Stimulated activated CD4-positive, alpha-beta T cell treated with anti-CD3 and anti-CD28 coated beads, TNF-alpha, amount 100 ng/mL, for 48 hours (primary cell): Measurements from ENCODE around the gene MXRA7.
"Not testable (repeated sequence)": the region's sequence is repeated elsewhere in the genome, so short reads cannot be mapped to it uniquely, and the experiment has no call there.

Source experiments
- DNase-seq, 3 donors: peaks; one replicate each; pipeline ENCODE4 v3.0.0-alpha.2; 2020; ENCODE audit warnings: low read depth in 3 of 3

Gene MXRA7

GRCh38 chr17:76735586-76736348 is 25.0 kb upstream of the MXRA7 start:
- no peak for DNase-seq

DNA sequence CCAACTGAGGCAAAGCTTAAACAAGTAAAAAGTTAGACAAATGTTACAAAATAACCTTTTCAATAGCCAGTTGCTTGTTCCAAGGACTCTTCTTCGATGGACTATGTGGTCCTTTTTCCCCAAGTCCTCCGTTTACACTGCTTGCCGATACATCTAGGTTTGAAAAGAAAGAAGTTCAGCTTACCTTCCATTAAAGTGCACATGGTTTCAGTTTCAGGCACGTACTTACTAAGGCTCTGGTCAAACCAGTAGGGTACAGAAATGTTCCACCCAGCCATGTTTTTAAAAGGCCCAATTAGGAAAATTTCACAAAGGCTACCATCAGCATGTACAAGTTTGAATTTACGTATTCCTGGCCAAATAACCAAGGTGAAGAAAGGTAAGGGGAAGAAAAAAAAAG is 24.2 kb upstream of the MXRA7 start:
- no peak for DNase-seq

- DNase-seq, result no peak
Measured at GRCh38 chr17:76734080-76734840, 23.5 kb upstream of the MXRA7 start.

GRCh38 chr17:76733618-76733957 is 22.8 kb upstream of the MXRA7 start:
- no peak for DNase-seq

GRCh38 chr17:76732734-76733617 is 22.2 kb upstream of the MXRA7 start:
- DNase-seq, result no peak

GRCh38 chr17:76731800-76732733 is 21.3 kb upstream of the MXRA7 start:
- not testable (repeated sequence) for DNase-seq

DNA sequence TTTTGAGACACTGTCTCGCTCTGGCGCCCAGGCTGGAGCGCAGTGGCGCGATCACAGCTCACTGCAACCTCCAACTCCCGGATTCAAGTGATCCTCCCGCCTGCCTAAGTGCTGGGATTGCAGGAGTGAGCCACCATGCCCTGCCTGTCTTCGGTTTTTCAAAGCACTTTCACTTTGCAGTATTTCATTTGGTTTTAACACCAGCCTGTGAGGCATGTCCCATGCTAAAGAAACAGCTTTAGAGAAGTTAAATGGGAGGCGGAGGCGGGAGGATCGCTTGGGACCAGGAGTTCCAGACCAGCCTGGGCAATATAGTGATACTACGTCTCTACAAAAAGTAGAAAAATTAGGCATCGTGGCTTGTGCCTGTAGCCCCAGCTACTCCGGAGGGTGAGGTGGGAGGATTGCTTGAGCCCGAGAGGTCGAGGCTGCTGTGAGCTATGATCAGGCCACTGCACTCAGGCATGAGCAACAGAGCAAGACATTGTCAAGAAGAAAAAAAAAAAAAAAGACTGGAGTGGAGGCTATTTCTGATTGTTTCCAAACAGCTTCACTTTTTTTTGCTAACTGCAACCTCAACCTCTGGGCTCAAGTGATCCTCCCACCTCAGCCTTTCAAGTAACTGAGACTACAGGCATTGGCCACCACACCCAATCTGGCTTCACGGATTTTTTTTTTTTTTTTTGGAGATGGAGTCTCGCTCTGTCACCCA is 17.1 kb upstream of the MXRA7 start:
- DNase-seq, result no peak

DNA sequence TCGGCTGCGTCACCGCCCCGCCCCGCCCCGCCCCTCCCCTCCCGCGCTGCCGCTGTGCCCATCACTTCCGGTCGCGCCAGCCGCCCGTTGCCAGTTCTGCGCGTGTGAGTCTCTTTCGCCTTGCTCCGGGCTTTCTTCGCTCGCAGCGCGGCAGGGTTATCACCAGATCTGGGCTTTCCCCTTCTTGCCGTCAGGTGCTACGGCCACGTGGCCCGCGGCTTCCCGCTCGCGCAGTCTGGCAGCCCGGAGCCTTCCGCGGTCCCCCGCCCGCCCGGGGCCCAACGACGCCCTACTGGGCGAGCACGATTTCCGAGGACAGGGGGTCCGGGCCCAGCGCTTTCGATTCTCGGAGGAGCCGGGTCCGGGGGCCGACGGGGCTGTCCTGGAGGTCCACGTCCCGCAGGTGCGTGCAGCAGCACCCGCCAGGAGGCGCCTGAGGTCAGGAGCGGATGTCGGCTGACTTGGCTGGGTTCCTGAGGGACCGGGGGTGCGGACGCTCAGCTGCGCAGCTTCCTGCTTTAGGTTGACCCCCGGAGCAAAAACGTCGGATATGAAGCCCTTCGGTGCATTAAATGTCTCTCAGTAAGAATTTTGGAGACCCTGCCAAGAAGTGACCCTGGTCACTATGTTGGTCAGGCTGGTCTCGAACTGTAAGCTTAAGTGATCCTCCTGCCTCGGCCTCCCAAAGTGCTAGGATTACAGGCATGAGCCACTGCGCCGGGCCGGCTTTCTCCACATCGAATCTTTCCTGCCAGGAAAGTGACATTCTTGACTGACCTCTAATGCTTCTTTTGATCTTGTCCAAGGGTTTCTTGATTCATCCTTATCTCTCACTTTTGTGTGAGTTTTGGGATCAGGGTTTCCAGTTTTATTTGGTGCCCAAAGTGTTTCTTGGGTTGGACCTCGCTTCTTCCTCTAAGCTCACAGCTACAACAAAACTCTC is 16.3 kb upstream of the MXRA7 start, which contains the start of gene METTL23:
TSS of gene METTL23 (plus strand) at position 64 of the 943 bp plus-strand sequence. CDS start 2,872 bp downstream, outside the sequence.
- DNase-seq, result peak in 2 of 3 donors; percentile 68 to 76

DNA sequence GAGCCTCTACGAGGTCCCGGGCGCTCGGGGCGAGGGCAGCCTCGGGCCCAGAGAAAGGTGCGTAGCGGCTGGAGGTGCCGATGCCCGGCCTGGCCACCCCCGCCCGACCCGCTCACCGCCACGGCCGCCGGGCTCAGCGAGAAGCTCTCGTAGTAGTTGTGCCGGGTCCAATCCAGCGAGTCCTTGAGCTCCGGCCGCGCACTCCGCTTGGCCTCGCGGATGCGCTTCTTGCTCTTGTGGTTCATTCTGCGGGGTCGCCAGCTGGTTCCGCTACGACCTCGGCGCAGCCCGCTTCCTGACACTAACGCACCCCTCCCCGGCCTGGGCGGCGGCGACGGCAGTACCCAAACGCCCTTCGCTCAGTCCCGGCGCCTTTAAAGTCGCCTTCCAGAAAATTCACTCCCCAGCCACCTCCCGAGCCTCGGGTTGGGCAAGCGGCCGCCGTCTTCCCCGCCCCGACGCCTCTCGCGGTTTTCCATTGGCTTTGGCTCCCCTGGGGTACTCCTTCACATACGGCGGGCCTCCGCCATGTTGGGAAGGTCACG is 15.5 kb upstream of the MXRA7 start, which contains the start of gene JMJD6:
TSS of gene JMJD6 (minus strand) at position 376 of the 545 bp plus-strand sequence. CDS start at position 245, 131 bp downstream.
- peak; percentile 90 to 91 (median 91) for DNase-seq

- peak in 1 of 3 donors; percentile 76 for DNase-seq
Measured at GRCh38 chr17:76725580-76726230, 14.9 kb upstream of the MXRA7 start.

- DNase-seq, result no peak
Measured at GRCh38 chr17:76723812-76724211, 13.0 kb upstream of the MXRA7 start.

- DNase-seq, result not testable (repeated sequence)
Measured at GRCh38 chr17:76722977-76723376, 12.2 kb upstream of the MXRA7 start.

GRCh38 chr17:76722279-76722678 is 11.5 kb upstream of the MXRA7 start:
- DNase-seq, result no peak

DNA sequence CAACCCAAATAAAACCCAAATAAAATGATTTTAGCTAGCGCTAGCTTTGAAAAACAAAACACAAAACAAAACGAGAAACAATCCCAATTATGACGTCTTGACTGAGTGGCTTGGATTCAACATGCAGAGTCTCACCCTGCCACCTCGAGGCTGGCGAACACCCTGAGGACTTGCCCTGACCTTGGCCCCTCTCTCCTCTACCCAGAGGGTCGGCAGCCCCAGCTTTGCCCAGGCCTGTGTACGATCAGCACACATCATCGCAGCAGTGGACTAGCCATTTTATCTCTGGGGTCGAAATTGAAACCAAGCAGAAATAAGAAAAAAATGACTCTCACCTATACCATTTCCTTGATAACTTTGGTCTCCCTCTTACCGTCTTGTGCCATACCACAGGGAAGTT is 10.7 kb upstream of the MXRA7 start:
- DNase-seq, result no peak

DNA sequence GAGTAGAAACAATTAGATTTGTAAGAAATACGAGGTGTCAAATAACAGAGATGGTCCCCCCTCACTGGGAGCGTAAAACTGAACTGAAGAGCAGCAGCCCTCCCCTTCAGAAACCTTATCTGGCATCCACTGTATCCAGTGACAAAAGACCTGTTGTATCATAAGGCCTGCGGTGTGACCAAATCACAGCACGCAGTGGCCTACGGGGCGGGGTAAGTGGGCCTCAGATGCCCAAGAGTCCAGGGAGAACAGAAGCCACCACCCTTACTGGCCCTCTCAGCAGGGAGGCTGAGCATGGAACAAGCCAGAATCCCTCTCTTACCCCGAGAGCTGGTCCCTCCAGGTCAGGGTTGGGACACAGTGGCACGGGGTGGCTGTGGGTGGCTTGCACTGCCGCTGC is 10.2 kb upstream of the MXRA7 start:
- DNase-seq, result no peak

- no peak for DNase-seq
Measured at GRCh38 chr17:76720211-76720610, 9.4 kb upstream of the MXRA7 start.

- no peak for DNase-seq
Measured at GRCh38 chr17:76718516-76718915, 7.8 kb upstream of the MXRA7 start.

DNA sequence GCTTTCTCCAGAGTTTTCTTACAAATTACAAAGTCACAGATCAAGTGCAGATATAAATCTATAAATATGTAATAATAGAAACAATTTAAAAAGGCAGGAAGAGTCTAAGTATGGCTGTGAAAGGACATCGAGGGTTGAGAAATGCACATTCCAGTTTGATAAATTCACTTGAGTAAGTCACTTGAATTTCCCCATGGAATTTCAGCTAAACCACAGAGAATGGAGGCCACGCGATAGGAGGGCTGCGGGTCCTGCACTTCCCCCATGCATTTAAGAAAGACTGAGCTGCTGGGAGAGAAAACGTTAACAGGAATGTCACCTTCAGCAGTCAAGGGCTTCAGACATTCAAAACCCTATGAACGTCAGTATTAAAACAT is 6.1 kb upstream of the MXRA7 start:
- DNase-seq, result no peak
